ENCODE measurements around the gene LRRC32. TPM values are rescaled to one million over a fixed set of nuclear protein-coding genes. Genes with fewer than 3 reads are reported as not detected.

LRRC32 gene
- total and polyA plus RNA-seq, 9 of the 15 experiments (the other 6 are each of a cell fraction or from before 2014, with no cell fraction given): 0.10 to 0.50 (median 0.19) TPM; not detected in 5

DNA sequence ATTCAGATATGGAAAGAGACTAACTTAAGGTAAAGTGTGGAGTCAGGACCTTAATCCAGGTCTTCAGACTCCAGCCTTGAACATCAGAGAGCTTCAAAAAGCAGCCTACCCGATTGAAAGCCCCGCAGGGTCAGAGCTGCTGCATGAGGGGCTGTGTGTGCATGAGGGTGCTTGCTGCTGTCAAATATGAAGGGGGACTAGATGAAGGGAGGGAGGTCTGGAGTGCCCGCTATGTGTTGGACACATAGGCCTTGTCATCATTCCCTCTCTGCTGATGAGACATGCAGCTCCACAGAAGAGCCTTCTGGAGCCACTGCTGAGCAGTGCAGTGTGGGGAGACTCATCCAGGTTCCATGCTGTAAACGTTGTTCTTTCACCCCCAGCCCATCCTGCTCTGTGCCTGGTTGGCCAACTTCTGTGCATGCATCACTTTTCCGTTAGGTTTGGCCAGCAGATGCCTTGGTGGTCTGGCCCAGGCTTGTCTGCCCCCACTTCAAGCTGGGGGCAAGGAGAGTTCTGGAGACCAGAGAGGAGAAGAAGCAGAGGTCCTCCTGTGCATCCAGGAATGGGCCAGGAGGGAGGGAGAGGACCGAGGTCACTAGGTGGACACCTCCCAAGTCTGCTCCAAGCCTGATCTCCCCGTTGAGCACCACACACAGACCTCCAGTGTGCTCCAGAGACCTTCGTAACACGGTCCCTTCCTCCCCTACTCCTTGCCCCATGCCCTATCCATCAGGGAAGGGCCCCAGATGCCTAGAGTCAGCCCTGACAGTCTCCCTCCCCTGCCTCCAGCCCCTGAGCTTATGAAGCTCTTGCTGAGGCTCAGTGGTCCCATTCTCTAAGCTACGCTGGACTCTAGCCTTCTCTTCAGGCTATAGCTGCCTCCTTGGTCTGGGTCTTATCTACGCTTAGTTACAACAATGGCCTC is 32.0 kb downstream of the LRRC32 start (continued):
- TF ChIP-seq, protein P1, sequence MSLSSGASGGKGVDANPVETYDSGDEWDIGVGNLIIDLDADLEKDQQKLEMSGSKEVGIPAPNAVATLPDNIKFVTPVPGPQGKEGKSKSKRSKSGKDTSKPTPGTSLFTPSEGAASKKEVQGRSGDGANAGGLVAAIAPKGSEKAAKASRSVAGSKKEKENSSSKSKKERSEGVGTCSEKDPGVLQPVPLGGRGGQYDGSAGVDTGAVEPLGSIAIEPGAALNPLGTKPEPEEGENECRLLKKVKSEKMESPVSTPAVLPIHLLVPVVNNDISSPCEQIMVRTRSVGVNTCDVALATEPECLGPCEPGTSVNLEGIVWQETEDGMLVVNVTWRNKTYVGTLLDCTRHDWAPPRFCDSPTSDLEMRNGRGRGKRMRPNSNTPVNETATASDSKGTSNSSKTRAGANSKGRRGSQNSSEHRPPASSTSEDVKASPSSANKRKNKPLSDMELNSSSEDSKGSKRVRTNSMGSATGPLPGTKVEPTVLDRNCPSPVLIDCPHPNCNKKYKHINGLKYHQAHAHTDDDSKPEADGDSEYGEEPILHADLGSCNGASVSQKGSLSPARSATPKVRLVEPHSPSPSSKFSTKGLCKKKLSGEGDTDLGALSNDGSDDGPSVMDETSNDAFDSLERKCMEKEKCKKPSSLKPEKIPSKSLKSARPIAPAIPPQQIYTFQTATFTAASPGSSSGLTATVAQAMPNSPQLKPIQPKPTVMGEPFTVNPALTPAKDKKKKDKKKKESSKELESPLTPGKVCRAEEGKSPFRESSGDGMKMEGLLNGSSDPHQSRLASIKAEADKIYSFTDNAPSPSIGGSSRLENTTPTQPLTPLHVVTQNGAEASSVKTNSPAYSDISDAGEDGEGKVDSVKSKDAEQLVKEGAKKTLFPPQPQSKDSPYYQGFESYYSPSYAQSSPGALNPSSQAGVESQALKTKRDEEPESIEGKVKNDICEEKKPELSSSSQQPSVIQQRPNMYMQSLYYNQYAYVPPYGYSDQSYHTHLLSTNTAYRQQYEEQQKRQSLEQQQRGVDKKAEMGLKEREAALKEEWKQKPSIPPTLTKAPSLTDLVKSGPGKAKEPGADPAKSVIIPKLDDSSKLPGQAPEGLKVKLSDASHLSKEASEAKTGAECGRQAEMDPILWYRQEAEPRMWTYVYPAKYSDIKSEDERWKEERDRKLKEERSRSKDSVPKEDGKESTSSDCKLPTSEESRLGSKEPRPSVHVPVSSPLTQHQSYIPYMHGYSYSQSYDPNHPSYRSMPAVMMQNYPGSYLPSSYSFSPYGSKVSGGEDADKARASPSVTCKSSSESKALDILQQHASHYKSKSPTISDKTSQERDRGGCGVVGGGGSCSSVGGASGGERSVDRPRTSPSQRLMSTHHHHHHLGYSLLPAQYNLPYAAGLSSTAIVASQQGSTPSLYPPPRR (CRISPR knock-in tag; IDR thresholded peaks at IDR 0.05; ENCODE audit: borderline replicate concordance): no peak
- no peak for TF ChIP-seq RBM25 (IDR thresholded peaks at IDR 0.05; ENCODE audit: low read depth, low read length, severe bottlenecking)
- TF ChIP-seq, protein P2, sequence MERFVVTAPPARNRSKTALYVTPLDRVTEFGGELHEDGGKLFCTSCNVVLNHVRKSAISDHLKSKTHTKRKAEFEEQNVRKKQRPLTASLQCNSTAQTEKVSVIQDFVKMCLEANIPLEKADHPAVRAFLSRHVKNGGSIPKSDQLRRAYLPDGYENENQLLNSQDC (CRISPR knock-in tag; IDR thresholded peaks at IDR 0.05): no peak
- TF ChIP-seq SMARCE1 (IDR thresholded peaks at IDR 0.05): no peak
- TF ChIP-seq, protein P3, sequence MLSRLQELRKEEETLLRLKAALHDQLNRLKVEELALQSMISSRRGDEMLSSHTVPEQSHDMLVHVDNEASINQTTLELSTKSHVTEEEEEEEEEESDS (CRISPR knock-in tag; IDR thresholded peaks at IDR 0.05): no peak
- TF ChIP-seq ZNF23 (CRISPR knock-in tag; IDR thresholded peaks at IDR 0.05): no peak
